ENCODE data around the gene KDM4C.

GRCh38 chr9:6936103-6936502 is 178.3 kb downstream of the KDM4C start:
- no peak for TF ChIP-seq CTCF (IDR thresholded peaks at IDR 0.05)
- TF ChIP-seq POLR2AphosphoS5 (IDR thresholded peaks at IDR 0.05): no peak
- TF ChIP-seq POLR2A (IDR thresholded peaks at IDR 0.05): no peak
- no peak for TF ChIP-seq EP300 (IDR thresholded peaks at IDR 0.05)
